A549 (cell line): ENCODE measurements around the gene PDE7B.

ENCODE experiments used
- CTCF ChIP-seq: fragments of >200 bp; sonication (Bioruptor Twin); formaldehyde crosslinking; IDR thresholded peaks from 3 replicates; pipeline ENCODE4 v1.5.1; 2016
- EHMT2 ChIP-seq: fragments of 200-600 bp; sonication (generic); IDR thresholded peaks from 2 replicates; pipeline ENCODE4 v1.6.1; 2016; ENCODE audit warnings: antibody characterized with exemption, low read depth, mild to moderate bottlenecking, moderate library complexity
- JUNB ChIP-seq: fragments of >200 bp; sonication (Bioruptor Twin); formaldehyde crosslinking; IDR thresholded peaks from 2 replicates; pipeline ENCODE4 v1.6.1; 2016
- POLR2A ChIP-seq: IDR thresholded peaks from 2 replicates; pipeline ENCODE4 v1.6.1; 2012; ENCODE audit warnings: mild to moderate bottlenecking, low read length
- SMC3 ChIP-seq: fragments of >200 bp; sonication (Bioruptor Twin); formaldehyde crosslinking; IDR thresholded peaks from 3 replicates; pipeline ENCODE4 v1.6.1; 2018; ENCODE audit warnings: inconsistent platforms
- USF2 ChIP-seq: fragments of 450-650 bp; IDR thresholded peaks from 2 replicates; pipeline ENCODE4 v1.6.1; 2014; ENCODE audit warnings: antibody characterized with exemption
- TF ChIP-seq, protein P1 (sequence below): IDR thresholded peaks from 2 replicates; pipeline ENCODE4 v1.6.1; 2012

DNA sequence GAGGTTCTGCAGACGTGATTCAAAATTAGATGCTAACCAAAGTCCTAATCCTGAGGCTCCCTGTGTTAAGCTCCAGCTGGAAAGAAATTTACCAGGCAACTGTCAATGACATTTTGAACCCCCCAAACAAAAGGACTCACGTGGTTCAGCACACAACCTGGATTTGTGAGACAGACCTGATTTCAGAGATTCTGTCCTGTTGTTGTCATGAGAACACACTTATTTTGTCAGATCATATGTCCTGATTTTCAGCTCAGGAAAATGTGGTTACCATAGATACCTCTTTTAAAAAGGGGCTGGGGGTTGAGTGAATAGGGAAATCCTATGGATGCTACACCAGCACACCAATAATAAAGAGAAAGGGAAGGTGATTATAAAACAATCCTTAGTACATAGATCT lies 337.0 kb downstream of the PDE7B start:
- TF ChIP-seq, protein P1, sequence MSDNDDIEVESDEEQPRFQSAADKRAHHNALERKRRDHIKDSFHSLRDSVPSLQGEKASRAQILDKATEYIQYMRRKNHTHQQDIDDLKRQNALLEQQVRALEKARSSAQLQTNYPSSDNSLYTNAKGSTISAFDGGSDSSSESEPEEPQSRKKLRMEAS, result no peak
- no peak for TF ChIP-seq CTCF
- no peak for TF ChIP-seq SMC3
- no peak for TF ChIP-seq EHMT2
- no peak for TF ChIP-seq JUNB
- TF ChIP-seq POLR2A, result no peak
- no peak for TF ChIP-seq USF2
